Naive B cell (primary cell): Measurements from ENCODE around the gene METTL1. TPM values are rescaled to one million over a fixed set of nuclear protein-coding genes. Genes with fewer than 3 reads are reported as not detected.
"Not testable (repeated sequence)": the region's sequence is repeated elsewhere in the genome, so short reads cannot be mapped to it uniquely, and the experiment has no call there.

Source experiments
- ATAC-seq, 2 donors: fragments of 150-1000 bp; cut with Tn5 transposase; 2 replicates each; pipeline ENCODE4 v1.10.0; 2021; ENCODE audit warnings: low read depth in 2 of 2, mild to moderate bottlenecking in 2 of 2, moderate library complexity in 2 of 2
- DNase-seq: peaks from one replicate; pipeline ENCODE4 v3.0.0; 2022
- H3K27ac Mint-ChIP-seq, 6 donors: one replicate each; pipeline ENCODE4 v1.8.0; 2020 to 2022; ENCODE audit warnings: mild to moderate bottlenecking in 6 of 6, mixed read lengths in 6 of 6, moderate library complexity in 5 of 6, inconsistent platforms in 2 of 6
- H3K27me3 Mint-ChIP-seq, 3 donors: one replicate each; pipeline ENCODE4 v1.8.0; 2021 to 2022; ENCODE audit warnings: mixed read lengths in 3 of 3, mild to moderate bottlenecking in 1 of 3
- H3K36me3 Mint-ChIP-seq, 2 donors: one replicate each; pipeline ENCODE4 v1.8.0; 2020 to 2022; ENCODE audit warnings: mixed read lengths in 2 of 2, inconsistent platforms in 1 of 2, mild to moderate bottlenecking in 1 of 2
- H3K4me1 Mint-ChIP-seq, 3 donors: one replicate each; pipeline ENCODE4 v1.8.0; 2020 to 2022; ENCODE audit warnings: mixed read lengths in 3 of 3, inconsistent platforms in 1 of 3, mild to moderate bottlenecking in 1 of 3, moderate library complexity in 1 of 3
- H3K4me3 Mint-ChIP-seq, 8 donors: one replicate each; pipeline ENCODE4 v1.8.0; 2020 to 2022; ENCODE audit warnings: mild to moderate bottlenecking in 8 of 8, mixed read lengths in 8 of 8, moderate library complexity in 8 of 8, inconsistent platforms in 2 of 8
- H3K9me3 Mint-ChIP-seq, 7 donors: one replicate each; pipeline ENCODE4 v1.8.0; 2020 to 2022; ENCODE audit warnings: mixed read lengths in 7 of 7, mild to moderate bottlenecking in 5 of 7, inconsistent platforms in 2 of 7, moderate library complexity in 1 of 7
- polyA plus RNA-seq, 6 donors: library from polyadenylated mRNA; unstranded; fragments of 300-500 nt; fragmentation: Illumina TruSeq; gene quantifications; one replicate each; pipeline ENCODE4 v1.2.3, GENCODE V29; 2021; ENCODE audit warnings: low read depth in 6 of 6

METTL1 gene
- polyA plus RNA-seq, result 10 to 100 TPM in 4 of 6 donors, 1 to 10 TPM in 2; 6.9 to 13.2 (median 11.4) TPM

DNA sequence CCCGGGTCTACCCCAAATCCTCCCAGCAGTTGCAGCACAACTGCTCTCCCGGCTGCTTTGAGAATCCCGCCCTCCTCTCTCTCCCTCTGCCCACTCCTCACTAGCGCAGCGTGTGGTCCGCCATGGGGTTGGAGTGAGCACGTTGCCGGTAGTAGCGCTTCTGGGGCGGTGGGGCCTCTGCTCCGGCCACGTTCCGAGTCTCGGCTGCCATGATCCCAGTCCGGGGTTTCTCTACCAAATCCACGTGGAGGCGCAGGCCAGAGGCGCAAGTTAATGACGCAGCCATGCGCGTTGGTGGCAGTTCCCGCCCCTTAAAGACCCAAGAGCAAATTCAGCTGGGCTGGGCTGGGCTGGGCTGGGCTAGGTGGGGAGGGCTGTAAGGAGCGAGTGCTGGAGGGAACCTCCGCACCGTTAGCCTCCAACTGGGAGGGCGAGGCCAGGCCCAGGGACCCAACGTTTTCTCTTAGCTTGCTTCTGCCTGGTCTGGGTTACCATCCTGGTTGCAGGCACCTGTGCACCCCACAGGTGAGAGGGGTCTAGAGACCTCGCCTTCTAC, at the start of gene METTL1:
Gene METTL1, minus strand, starts transcription at position 233 of the 556 bp plus-strand sequence. Its CDS starts 22 bp downstream, at position 211.
- peak within 1 kb of the TSS; percentile 94 to 100 (median 98) for H3K4me3 Mint-ChIP-seq
- H3K9me3 Mint-ChIP-seq, result no peaks in the 10 kb centered on the region
- peak; percentile 87 for DNase-seq
- H3K36me3 Mint-ChIP-seq, result peaks cover 0 to 5% of the 10 kb centered on the region in 2 donors
- peak within 1 kb of the TSS; percentile 88 to 99 (median 98) for H3K27ac Mint-ChIP-seq
- ATAC-seq, result peak; percentile 86 to 89
- peaks cover 19 to 27% (median 24%) of the 10 kb centered on the region in 3 donors for H3K4me1 Mint-ChIP-seq
- H3K27me3 Mint-ChIP-seq, result peaks cover under 1 to 17% (median 7%) of the 10 kb centered on the region in 3 donors

DNA sequence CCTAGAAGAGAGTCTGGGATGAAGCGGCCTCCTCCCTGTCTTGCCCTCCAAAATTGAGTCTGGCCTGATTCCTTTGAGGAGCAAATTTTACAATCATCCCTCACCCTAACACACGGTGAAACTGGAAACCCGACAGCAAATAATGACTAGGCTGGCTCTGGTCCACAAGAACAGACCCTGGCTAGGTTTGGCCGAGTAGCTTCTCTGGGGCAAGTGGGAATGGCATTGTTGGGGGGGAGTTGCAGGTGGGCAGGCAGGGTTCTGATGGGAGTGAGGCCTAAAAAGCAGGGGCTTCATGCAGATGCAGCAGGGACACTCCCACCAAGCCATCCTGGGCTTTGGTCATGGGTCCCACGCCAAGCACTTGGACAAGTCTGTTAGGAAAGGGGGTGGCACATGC, 49.1 kb upstream of the METTL1 start:
- peaks cover 2 to 12% (median 8%) of the 10 kb centered on the region in 3 donors for H3K4me1 Mint-ChIP-seq
- H3K27me3 Mint-ChIP-seq, H3K9me3 Mint-ChIP-seq, ATAC-seq, DNase-seq: not testable (repeated sequence)
- H3K36me3 Mint-ChIP-seq, result peaks cover 0 to 28% of the 10 kb centered on the region in 2 donors
- peak overlapping the region in 1 of 8 donors; percentile 15 for H3K4me3 Mint-ChIP-seq
- H3K27ac Mint-ChIP-seq, result peak overlapping the region in 4 of 6 donors; percentile 32 to 63 (median 48)

DNA sequence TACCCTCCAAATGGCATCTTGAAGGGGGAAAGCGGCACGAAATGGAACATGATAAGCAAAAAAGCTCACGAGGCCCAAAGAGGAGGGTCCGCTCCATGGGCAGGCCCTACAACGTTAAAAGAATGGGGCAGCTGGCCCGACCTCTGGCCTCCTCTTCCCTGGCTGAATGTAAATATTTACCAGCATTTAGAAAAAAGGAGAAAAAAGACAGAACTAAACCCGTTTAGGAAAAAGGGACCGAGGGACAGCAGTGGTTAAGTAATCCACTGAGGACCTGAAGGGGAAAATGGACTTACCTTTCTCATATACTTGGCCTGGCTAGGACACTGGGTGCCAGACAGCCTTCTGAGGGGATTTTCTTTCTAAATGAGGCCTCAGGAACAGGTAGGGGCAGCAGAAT, 48.2 kb upstream of the METTL1 start:
- not testable (repeated sequence) for H3K4me1 Mint-ChIP-seq, H3K9me3 Mint-ChIP-seq, ATAC-seq, H3K27ac Mint-ChIP-seq, H3K4me3 Mint-ChIP-seq, H3K27me3 Mint-ChIP-seq, DNase-seq
- peaks cover 0 to 19% of the 10 kb centered on the region in 2 donors for H3K36me3 Mint-ChIP-seq

DNA sequence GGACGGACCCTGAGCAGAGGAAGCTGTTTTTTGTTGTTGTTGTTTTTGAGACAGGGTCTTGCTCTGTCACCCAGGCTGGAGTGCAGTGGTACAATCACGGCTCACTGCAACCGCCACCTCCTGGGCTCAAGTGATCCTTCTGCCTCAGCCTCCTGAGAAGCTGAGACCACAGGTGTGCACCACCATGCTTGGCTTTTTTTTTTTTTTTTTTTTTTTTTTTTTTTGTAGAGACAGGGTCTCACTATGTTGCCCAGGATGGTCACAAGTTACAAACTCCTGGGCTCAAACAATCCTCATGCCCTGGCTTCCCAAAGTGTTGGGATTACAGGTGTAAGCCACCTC, 46.1 kb upstream of the METTL1 start:
- not testable (repeated sequence) for H3K4me3 Mint-ChIP-seq, H3K27me3 Mint-ChIP-seq, H3K4me1 Mint-ChIP-seq, DNase-seq, H3K36me3 Mint-ChIP-seq, H3K9me3 Mint-ChIP-seq, ATAC-seq
- peak overlapping the region in 1 of 6 donors; percentile 72 for H3K27ac Mint-ChIP-seq

DNA sequence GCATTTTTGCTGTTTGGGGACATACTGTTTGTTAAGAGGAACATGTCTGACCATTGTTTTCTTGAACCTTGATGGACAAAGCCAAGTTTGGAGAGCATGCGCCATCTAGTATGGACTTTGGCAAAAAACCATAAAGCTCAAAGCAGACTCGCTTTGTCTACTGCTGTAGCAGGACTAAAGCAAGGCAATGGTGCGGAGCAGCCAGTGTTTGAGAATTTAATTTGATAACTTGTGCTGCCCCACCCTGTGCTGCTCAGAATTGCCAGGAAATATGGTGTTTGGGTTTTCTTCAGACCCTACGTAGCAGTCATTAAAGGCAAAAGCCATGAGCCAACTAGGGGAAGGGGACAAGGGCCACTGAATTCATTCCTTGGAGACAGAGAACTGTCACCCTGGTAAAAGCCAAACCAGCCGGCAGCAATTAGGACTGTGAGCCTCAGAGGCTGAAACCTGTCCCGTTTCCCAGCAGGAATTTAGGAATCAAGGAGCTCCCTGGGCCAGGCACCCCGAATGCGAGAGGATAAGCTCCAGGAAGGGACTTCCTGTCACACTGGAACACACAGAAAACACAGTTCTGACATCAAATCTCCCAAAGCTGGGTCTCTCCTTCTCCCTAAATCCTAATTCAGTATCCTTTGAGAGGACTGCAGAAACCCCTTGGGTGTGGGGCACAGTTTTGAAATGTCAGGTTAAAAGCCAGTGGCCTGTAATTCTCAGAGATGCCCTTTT, 45.5 kb upstream of the METTL1 start:
- Mint-ChIP-seq H3K27me3 (no peaks in the 10 kb centered on the region), H3K4me1 (peaks cover 0 to 8% (median 6%) of the 10 kb centered on the region in 3 donors), H3K27ac (peak overlapping the region in 1 of 6 donors; percentile 26), H3K9me3 (no peaks in the 10 kb centered on the region), H3K36me3 (peaks cover 0 to 6% of the 10 kb centered on the region in 2 donors), H3K4me3 (no peak overlapping the region)
- DNase-seq (no peak), ATAC-seq (no peak)

DNA sequence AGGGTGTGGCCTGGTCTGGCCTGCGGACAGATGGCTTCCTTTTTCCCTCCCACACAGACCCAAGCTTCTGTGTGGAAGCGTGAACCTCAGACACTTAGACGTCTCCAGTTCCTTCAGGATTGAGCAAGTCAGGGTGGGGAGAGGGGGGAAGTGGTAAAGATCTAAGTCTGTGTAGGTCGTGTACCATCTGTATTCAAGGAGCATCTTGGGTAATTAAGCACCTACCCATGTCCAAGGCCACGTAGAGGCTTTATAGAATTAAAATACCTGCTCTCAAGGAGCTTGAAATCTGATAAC, 44.9 kb upstream of the METTL1 start:
- ATAC-seq (no peak), DNase-seq (no peak)
- Mint-ChIP-seq H3K27me3 (no peaks in the 10 kb centered on the region), H3K9me3 (no peaks in the 10 kb centered on the region), H3K4me3 (no peak overlapping the region), H3K4me1 (peaks cover 0 to 8% (median 6%) of the 10 kb centered on the region in 3 donors), H3K36me3 (peaks cover 0 to 6% of the 10 kb centered on the region in 2 donors), H3K27ac (peak overlapping the region in 1 of 6 donors; percentile 54)

DNA sequence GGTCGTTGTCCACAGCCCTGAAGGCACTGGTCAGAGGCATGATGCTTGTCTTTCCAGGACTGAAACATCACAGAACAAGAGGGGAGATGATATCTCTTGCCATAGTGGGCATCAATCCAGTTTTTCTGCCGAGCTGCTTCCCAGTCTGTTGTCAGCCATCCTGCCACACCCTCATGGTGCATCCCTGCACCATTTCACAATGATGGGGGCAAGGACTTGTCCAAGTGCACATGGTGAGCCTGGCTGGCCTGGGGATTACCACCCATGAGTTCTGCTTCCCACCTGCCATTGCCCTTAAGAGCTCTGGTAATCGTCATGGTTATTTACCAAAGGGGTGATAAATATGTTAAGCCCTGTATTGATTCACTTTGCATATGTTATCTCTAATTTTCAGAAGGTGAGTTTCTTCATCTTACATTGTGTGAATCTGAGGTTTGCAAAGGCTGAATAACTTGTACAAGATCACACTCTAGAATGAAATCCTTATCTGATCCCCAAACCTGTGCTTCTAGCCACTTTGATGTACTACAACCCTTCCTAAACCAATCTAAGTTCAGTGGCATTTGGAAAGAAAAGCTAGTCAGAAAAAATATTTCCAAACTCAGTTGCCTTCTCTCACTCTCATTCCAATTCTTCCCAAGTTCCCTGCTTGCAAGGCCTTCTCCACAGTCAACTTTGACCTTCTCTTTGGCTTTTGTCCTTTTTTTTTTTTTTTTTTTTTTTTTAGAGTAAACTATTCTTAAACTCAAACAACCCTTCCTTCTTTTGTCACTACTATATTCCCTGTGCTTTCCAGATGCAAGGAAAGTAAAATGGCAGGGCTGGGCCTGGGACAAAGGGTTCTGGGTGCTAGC, 44.3 kb upstream of the METTL1 start:
- ATAC-seq (no peak), DNase-seq (no peak)
- no peaks in the 10 kb centered on the region for H3K27me3 Mint-ChIP-seq
- peaks cover 0 to 6% of the 10 kb centered on the region in 2 donors for H3K36me3 Mint-ChIP-seq
- H3K27ac Mint-ChIP-seq, result peak overlapping the region in 2 of 6 donors; percentile 28 to 54
- H3K9me3 Mint-ChIP-seq, result no peaks in the 10 kb centered on the region
- H3K4me1 Mint-ChIP-seq, result peaks cover 0 to 8% (median 6%) of the 10 kb centered on the region in 3 donors
- no peak overlapping the region for H3K4me3 Mint-ChIP-seq

DNA sequence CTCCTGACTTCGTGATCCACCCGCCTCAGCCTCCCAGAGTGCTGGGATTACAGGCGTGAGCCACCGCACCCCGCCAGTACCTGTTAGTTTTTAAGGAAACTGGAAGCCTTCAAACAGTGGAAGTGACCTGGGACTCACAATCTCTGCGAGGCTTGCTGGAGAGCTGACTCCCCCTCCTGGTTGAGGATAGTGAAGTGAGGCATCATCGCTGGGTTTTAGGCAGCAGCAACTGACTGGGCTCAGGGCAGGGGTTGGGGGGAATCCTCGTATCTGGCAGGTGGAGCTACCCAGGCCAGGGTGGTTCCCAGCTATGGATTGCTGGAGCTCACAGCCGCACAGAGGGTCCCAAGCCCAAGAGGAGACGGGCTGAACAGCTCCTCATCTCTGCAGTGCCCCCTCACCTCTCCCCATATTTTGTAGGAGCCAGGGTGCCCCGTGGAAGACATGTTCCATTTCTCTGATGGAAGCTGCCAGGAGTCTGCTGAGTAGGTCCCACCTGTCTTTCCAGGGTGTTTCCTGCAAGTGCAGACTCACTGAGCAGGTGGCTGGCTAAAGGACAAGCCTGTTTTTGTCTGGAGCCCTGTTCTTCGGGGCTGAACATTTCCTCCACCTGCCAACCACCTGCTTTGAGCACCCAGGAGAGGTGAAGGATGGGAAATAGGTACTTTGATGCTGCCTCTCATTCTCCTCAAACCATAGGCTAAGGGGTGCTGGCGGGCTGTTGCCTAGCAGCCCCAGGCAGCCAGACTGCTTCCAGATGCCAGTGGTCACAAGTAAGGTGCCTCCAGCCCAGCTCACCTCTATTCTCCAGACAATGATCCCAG, 43.5 kb upstream of the METTL1 start:
- peaks cover 0 to 6% of the 10 kb centered on the region in 2 donors for H3K36me3 Mint-ChIP-seq
- no peaks in the 10 kb centered on the region for H3K9me3 Mint-ChIP-seq
- H3K4me1 Mint-ChIP-seq, result peaks cover 0 to 8% (median 3%) of the 10 kb centered on the region in 3 donors
- no peak for ATAC-seq
- H3K27ac Mint-ChIP-seq, result peak overlapping the region in 1 of 6 donors; percentile 30
- no peak for DNase-seq
- H3K4me3 Mint-ChIP-seq, result no peak overlapping the region
- no peaks in the 10 kb centered on the region for H3K27me3 Mint-ChIP-seq

DNA sequence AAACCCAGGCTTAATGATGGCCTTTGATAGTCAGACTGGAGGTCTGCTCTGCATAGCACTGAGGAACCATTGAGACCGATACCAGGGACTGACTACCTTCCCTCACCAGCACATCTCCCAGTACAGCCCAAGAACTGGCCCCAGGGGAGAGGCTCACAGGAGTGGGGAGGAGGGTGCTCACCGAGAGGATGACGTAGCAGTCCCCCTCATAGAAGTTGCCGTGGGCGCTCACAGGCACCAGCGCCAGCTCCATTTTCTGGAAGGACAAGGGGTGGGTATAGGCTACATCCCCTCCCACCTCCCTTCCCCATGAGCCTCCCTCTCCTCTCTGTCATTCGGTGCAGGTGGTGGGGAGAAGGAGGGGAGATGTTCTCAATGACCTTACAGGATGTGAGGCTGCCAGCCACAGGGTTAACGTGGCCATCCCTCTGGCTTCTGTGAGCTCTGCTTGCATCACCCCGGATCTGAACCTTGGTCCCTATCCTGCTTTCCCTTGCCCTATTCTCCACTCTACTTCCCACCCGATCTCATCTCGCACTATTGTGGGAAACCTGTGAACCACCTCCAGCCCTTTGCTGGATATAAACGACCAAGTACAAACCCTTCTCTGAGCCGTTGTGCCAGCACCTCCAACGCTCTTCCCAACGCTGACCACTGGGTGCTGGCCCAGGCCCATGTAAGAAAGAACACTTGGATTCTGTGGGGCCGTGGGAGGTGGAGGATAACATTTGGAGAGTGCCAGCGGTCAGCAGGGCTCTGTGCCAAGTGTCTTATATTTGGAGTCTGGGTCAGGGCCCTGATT, 42.3 kb upstream of the METTL1 start:
- H3K36me3 Mint-ChIP-seq, result peaks cover 0 to 6% of the 10 kb centered on the region in 2 donors
- no peaks in the 10 kb centered on the region for H3K9me3 Mint-ChIP-seq
- peaks cover 0 to 8% (median 3%) of the 10 kb centered on the region in 3 donors for H3K4me1 Mint-ChIP-seq
- ATAC-seq, result no peak
- H3K4me3 Mint-ChIP-seq, result no peak overlapping the region
- no peak for DNase-seq
- peak overlapping the region in 1 of 6 donors; percentile 82 for H3K27ac Mint-ChIP-seq
- H3K27me3 Mint-ChIP-seq, result no peaks in the 10 kb centered on the region

DNA sequence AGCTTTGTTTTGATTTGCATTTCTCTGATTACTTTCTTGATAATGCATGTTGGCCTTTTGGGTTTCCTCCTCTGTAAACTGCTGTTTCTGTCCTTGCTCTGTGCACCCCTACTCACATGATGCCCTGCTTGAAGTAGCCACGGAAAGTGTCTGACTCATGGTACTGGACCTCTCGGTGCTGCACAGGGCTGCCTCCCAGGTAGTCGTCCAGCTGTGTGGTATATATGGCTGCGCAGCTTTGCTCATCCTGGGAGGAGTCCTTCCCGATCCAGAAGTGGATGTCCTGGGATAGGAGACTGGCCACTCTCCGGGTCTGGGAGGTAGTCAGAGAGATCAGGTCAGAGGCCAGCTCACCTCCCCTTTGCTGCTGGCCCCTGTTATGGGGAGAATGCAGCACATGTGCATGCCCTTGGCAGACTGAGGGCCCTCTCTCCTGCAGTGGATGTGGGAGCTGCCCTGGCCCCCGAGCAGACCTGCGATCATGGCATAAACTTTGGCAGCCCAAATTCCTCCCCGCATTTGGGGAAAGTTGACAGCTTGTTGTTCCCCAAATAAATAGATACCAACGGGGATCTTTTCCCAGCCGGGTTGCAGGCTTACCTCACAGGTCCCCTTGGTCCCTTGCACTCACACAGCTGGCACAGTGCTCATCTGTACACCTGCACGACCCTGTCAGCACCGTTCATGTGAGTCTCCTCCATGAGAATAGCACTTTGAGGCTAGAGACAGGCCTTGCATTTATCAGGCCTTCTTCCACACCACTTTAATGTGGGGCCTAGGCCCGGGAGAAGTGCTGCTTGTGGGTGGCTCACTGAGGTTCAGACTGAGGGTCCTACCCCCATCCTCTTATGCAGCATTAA, 41.4 kb upstream of the METTL1 start:
- H3K4me3 Mint-ChIP-seq, result no peak overlapping the region
- H3K27me3 Mint-ChIP-seq, result no peaks in the 10 kb centered on the region
- ATAC-seq (no peak), DNase-seq (no peak)
- H3K36me3 Mint-ChIP-seq, result peaks cover 0 to 2% of the 10 kb centered on the region in 2 donors
- peaks cover 0 to 3% (median under 1%) of the 10 kb centered on the region in 3 donors for H3K4me1 Mint-ChIP-seq
- H3K27ac Mint-ChIP-seq, result no peak overlapping the region
- no peaks in the 10 kb centered on the region for H3K9me3 Mint-ChIP-seq

DNA sequence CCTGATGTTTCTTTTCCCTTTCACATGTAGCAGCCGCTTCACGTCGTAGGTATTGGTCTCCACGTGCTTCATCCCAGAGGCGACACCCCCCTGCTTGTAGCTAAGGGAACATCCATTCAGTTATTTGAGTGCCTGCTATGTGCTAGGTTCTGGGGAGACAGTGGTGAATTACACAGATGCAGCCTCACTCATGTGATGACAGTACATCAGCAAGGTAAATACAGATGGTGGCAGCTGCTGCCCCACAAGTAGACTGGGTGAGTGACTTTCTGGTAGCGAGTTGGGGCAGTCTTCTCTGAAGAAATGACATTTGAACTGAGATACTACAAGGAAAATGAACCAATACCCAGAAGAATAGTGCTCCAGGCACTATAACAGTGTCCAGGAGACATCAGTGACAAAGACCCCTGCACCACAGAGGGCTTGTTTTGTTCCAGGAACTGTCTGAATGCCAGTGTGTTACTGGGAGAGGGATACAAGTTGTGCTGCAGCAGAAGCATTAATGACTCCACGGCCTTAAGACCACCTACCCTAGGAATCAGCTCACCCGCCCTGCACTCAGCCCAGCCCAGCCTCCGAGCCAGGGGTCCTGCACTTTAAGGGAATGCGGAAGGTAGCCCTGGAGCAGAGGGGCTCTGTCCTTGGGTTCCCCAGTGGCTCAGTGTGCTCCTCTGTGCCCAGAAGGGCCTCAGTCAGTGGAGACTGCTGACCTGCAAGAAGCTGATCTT, 39.3 kb upstream of the METTL1 start:
- DNase-seq, result no peak
- no peak for ATAC-seq
- Mint-ChIP-seq H3K4me1 (no peaks in the 10 kb centered on the region), H3K9me3 (no peaks in the 10 kb centered on the region), H3K4me3 (peak overlapping the region in 1 of 8 donors; percentile 12), H3K36me3 (no peaks in the 10 kb centered on the region), H3K27ac (no peak overlapping the region), H3K27me3 (no peaks in the 10 kb centered on the region)
